GM10266 (cell line): ENCODE data around the gene SLC30A2.

ENCODE experiments used
- DNase-seq: peaks from one replicate; pipeline ENCODE4 v3.0.0; 2012; ENCODE audit errors: extremely low spot score
- CTCF ChIP-seq: IDR thresholded peaks from 2 replicates; pipeline ENCODE4 v1.5.1; 2012; ENCODE audit warnings: mild to moderate bottlenecking, low read depth; ENCODE audit not compliant: control insufficient read depth, insufficient read depth; ENCODE audit errors: missing control alignments

SLC30A2 gene

GRCh38 chr1:26020941-26021646 is 24.8 kb downstream of the SLC30A2 start:
- TF ChIP-seq CTCF = no peak
- DNase-seq = no peak

GRCh38 chr1:26020330-26020768 is 25.6 kb downstream of the SLC30A2 start:
- no peak for TF ChIP-seq CTCF
- DNase-seq = no peak

- DNase-seq = no peak
- no peak for TF ChIP-seq CTCF
Measured at GRCh38 chr1:26019641-26020315, 26.1 kb downstream of the SLC30A2 start.

- DNase-seq = no peak
- TF ChIP-seq CTCF = no peak
Measured at GRCh38 chr1:26017606-26018005, 28.3 kb downstream of the SLC30A2 start.

GRCh38 chr1:26016953-26017545 is 28.9 kb downstream of the SLC30A2 start:
- no peak for TF ChIP-seq CTCF
- no peak for DNase-seq

GRCh38 chr1:26016258-26016952 is 29.5 kb downstream of the SLC30A2 start:
- TF ChIP-seq CTCF = no peak
- DNase-seq = no peak

- TF ChIP-seq CTCF = no peak
Measured at GRCh38 chr1:26015358-26015757, 30.6 kb downstream of the SLC30A2 start.

More at GRCh38 chr1:26015358-26015757, 30.6 kb downstream of the SLC30A2 start:
- no peak for DNase-seq
